IMR-90 (cell line): Measurements from ENCODE around the gene MCRIP2. TPM values are rescaled to one million over a fixed set of nuclear protein-coding genes. Genes with fewer than 3 reads are reported as not detected.

Experiments
- ATAC-seq: fragments of 200-7000 bp; cut with Tn5 transposase; 2 replicates; pipeline ENCODE4 v1.9.1; 2020; ENCODE audit warnings: low read depth, mild to moderate bottlenecking, moderate library complexity
- BruUV-seq: library from RNA; stranded (reverse); fragments of 400-500 nt; replicated peaks from 2 replicates; lab custom pipeline; 2021; lab: Mats Ljungman, UMichigan
- CTCF ChIA-PET: fragments of 300-600 bp; formaldehyde crosslinking; extraction: SDS; loops from one replicate; lab custom pipeline; 2021; ENCODE audit warnings: antibody characterized with exemption; lab: Yijun Ruan, JAX
- POLR2A ChIA-PET: fragments of 300-600 bp; sonication (Branson Sonifier 250); formaldehyde crosslinking; loops from one replicate; lab custom pipeline; 2022; ENCODE audit warnings: antibody characterized with exemption; ENCODE audit not compliant: unreplicated experiment; lab: Charles Lee
- DNase-seq: peaks from one replicate; pipeline ENCODE4 v3.0.0; 2013
- H2AFZ ChIP-seq: replicated peaks from 2 replicates; pipeline ENCODE3; 2013; ENCODE audit warnings: low read length, mild to moderate bottlenecking; ENCODE audit not compliant: poor library complexity
- H2AK5ac ChIP-seq: 2 replicates; pipeline ENCODE4 v1.6.1; 2013; ENCODE audit warnings: low read depth, low read length, inconsistent platforms
- H2AK9ac ChIP-seq: replicated peaks from 2 replicates; pipeline ENCODE3; 2013; ENCODE audit warnings: mild to moderate bottlenecking, low read depth, low read length, moderate library complexity; ENCODE audit not compliant: poor library complexity
- H2BK120ac ChIP-seq: 2 replicates; pipeline ENCODE4 v1.6.1; 2013; ENCODE audit warnings: low read depth, low read length, inconsistent platforms
- H2BK15ac ChIP-seq: 3 replicates; pipeline ENCODE4 v1.6.1; 2013; ENCODE audit warnings: low read depth, low read length, inconsistent platforms
- H2BK20ac ChIP-seq: 2 replicates; pipeline ENCODE4 v1.6.1; 2013; ENCODE audit warnings: low read depth, mild to moderate bottlenecking, inconsistent platforms, low read length, moderate library complexity
- H2BK5ac ChIP-seq: 2 replicates; pipeline ENCODE4 v1.6.1; 2013; ENCODE audit warnings: mild to moderate bottlenecking, low read depth, low read length, inconsistent platforms; ENCODE audit not compliant: poor library complexity, severe bottlenecking
- H3K14ac ChIP-seq: replicated peaks from 2 replicates; pipeline ENCODE4 v1.6.1; 2013; ENCODE audit warnings: low read depth, low read length, inconsistent platforms
- H3K18ac ChIP-seq: 2 replicates; pipeline ENCODE4 v1.6.1; 2013; ENCODE audit warnings: low read depth, low read length, control low read depth
- H3K23ac ChIP-seq: 2 replicates; pipeline ENCODE4 v1.6.1; 2013; ENCODE audit warnings: low read depth, low read length, inconsistent platforms
- H3K27ac ChIP-seq: 2 replicates; pipeline ENCODE4 v1.5.1; 2013; ENCODE audit warnings: mild to moderate bottlenecking, control low read depth, low read length; ENCODE audit not compliant: insufficient read depth
- H3K27me3 ChIP-seq: 2 replicates; pipeline ENCODE4 v1.6.1; 2013; ENCODE audit warnings: low read length; ENCODE audit not compliant: control insufficient read depth, insufficient read depth
- H3K36me3 ChIP-seq: 2 replicates; pipeline ENCODE4 v1.6.1; 2013; ENCODE audit warnings: low read length, mixed read lengths; ENCODE audit not compliant: control insufficient read depth, insufficient read depth
- H3K4ac ChIP-seq: 2 replicates; pipeline ENCODE4 v1.6.1; 2013; ENCODE audit warnings: low read depth, low read length, inconsistent platforms
- H3K4me1 ChIP-seq: 2 replicates; pipeline ENCODE4 v1.6.1; 2013; ENCODE audit warnings: low read length, mixed read lengths; ENCODE audit not compliant: control insufficient read depth, insufficient read depth
- H3K4me2 ChIP-seq: 2 replicates; pipeline ENCODE4 v1.6.1; 2013; ENCODE audit warnings: low read depth, mild to moderate bottlenecking, control low read depth, low read length, moderate library complexity
- H3K4me3 ChIP-seq: 2 replicates; pipeline ENCODE4 v1.5.1; 2013; ENCODE audit warnings: low read depth, mild to moderate bottlenecking, control low read depth, low read length, moderate library complexity; ENCODE audit not compliant: insufficient read depth
- H3K56ac ChIP-seq: 2 replicates; pipeline ENCODE4 v1.6.1; 2013; ENCODE audit warnings: low read length, inconsistent platforms; ENCODE audit not compliant: insufficient read depth; ENCODE audit errors: extremely low read depth
- H3K79me1 ChIP-seq, 2 experiments: 2 replicates each; pipeline ENCODE4 v1.6.1; 2013; ENCODE audit warnings: low read length in 2 of 2, inconsistent platforms in 1 of 2, low read depth in 1 of 2
- H3K9ac ChIP-seq: 2 replicates; pipeline ENCODE4 v1.6.1; 2013; ENCODE audit warnings: low read depth, low read length, control low read depth
- H3K9me1 ChIP-seq: 2 replicates; pipeline ENCODE4 v1.6.1; 2013; ENCODE audit warnings: low read length, inconsistent platforms; ENCODE audit not compliant: insufficient read depth
- H3K9me3 ChIP-seq: 2 replicates; pipeline ENCODE4 v1.6.1; 2013; ENCODE audit warnings: low read length; ENCODE audit not compliant: control insufficient read depth, insufficient read depth
- H4K20me1 ChIP-seq: 2 replicates; pipeline ENCODE4 v1.6.1; 2013; ENCODE audit warnings: low read length, inconsistent platforms; ENCODE audit not compliant: insufficient read depth
- H4K5ac ChIP-seq: 2 replicates; pipeline ENCODE4 v1.6.1; 2013; ENCODE audit warnings: mild to moderate bottlenecking, low read depth, low read length, control low read depth
- H4K8ac ChIP-seq, 2 experiments: 2 replicates each; pipeline ENCODE4 v1.6.1; 2013; ENCODE audit warnings: low read depth in 2 of 2, low read length in 2 of 2, control low read depth in 1 of 2, inconsistent platforms in 1 of 2
- H4K91ac ChIP-seq: 2 replicates; pipeline ENCODE4 v1.6.1; 2013; ENCODE audit warnings: low read depth, low read length, inconsistent platforms; ENCODE audit not compliant: insufficient read depth
- BHLHE40 ChIP-seq: fragments of 150-350 bp; IDR thresholded peaks from 2 replicates; pipeline ENCODE4 v1.6.1; 2016; ENCODE audit warnings: mild to moderate bottlenecking, low read depth, low read length
- CEBPB ChIP-seq: IDR thresholded peaks from 2 replicates; pipeline ENCODE4 v1.6.1; 2012; ENCODE audit warnings: low read depth, low read length, improper control_type of control experiment
- CHD1 ChIP-seq: IDR thresholded peaks from 2 replicates; pipeline ENCODE4 v1.6.1; 2012; ENCODE audit warnings: low read depth, low read length, improper control_type of control experiment
- CTCF ChIP-seq: conservative IDR thresholded peaks from 2 replicates; pipeline ENCODE4 v1.5.1; 2012; ENCODE audit warnings: mild to moderate bottlenecking, low read depth, low read length, improper control_type of control experiment
- ELK1 ChIP-seq: fragments of 150-350 bp; IDR thresholded peaks from 2 replicates; pipeline ENCODE4 v1.6.1; 2016; ENCODE audit warnings: low read depth, mild to moderate bottlenecking, low read length, moderate library complexity, borderline replicate concordance
- FOS ChIP-seq: fragments of 150-350 bp; IDR thresholded peaks from 2 replicates; pipeline ENCODE4 v1.6.1; 2016; ENCODE audit warnings: low read depth, low read length
- MAFK ChIP-seq: IDR thresholded peaks from 2 replicates; pipeline ENCODE4 v1.6.1; 2012; ENCODE audit warnings: low read depth, low read length, improper control_type of control experiment
- MAZ ChIP-seq: IDR thresholded peaks from 2 replicates; pipeline ENCODE4 v1.6.1; 2012; ENCODE audit warnings: low read depth, mild to moderate bottlenecking, low read length, improper control_type of control experiment, moderate library complexity, borderline replicate concordance
- MXI1 ChIP-seq: IDR thresholded peaks from 2 replicates; pipeline ENCODE4 v1.6.1; 2012; ENCODE audit warnings: low read depth, mild to moderate bottlenecking, low read length, moderate library complexity, borderline replicate concordance
- NFE2L2 ChIP-seq: fragments of 150-350 bp; IDR thresholded peaks from 2 replicates; pipeline ENCODE4 v1.6.1; 2016; ENCODE audit warnings: low read depth, mild to moderate bottlenecking, low read length
- POLR2A ChIP-seq: IDR thresholded peaks from 2 replicates; pipeline ENCODE4 v1.6.1; 2012; ENCODE audit warnings: mild to moderate bottlenecking, low read depth, low read length
- RAD21 ChIP-seq: IDR thresholded peaks from 2 replicates; pipeline ENCODE4 v1.6.1; 2012; ENCODE audit warnings: low read length, improper control_type of control experiment
- RCOR1 ChIP-seq: IDR thresholded peaks from 2 replicates; pipeline ENCODE4 v1.6.1; 2012; ENCODE audit warnings: mild to moderate bottlenecking, low read length, improper control_type of control experiment; ENCODE audit not compliant: insufficient replicate concordance
- RFX5 ChIP-seq: IDR thresholded peaks from 2 replicates; pipeline ENCODE4 v1.8.0; 2012; ENCODE audit warnings: low read depth, mild to moderate bottlenecking, low read length, moderate library complexity
- SMC3 ChIP-seq: fragments of 150-350 bp; IDR thresholded peaks from 2 replicates; pipeline ENCODE4 v1.6.1; 2016; ENCODE audit warnings: low read depth, mild to moderate bottlenecking, antibody characterized with exemption, low read length, moderate library complexity
- USF2 ChIP-seq: fragments of 150-350 bp; IDR thresholded peaks from 2 replicates; pipeline ENCODE4 v1.6.1; 2017; ENCODE audit warnings: mild to moderate bottlenecking, antibody characterized with exemption, low read length, low read depth
- WGBS, 2 experiments: methylation state at CpG; one replicate each; pipeline versions ENCODE4 v1.1.5 to v1.1.7; 2013; ENCODE audit warnings: missing lambda C conversion rate in 2 of 2; ENCODE audit not compliant: insufficient read length in 1 of 2; ENCODE audit errors: extremely low coverage in 2 of 2; 5-methylcytosine and 5-hydroxymethylcytosine counted together
- dilution Hi-C: fragments of 300-500 bp; cut with HindIII; formaldehyde crosslinking; loops from one replicate; pipeline ENCODE4 v1.14.3; 2018; ENCODE audit warnings: low sequenced_read_pairs; ENCODE audit not compliant: unreplicated experiment
- in situ Hi-C: fragments of 300-500 bp; cut with MboI; formaldehyde crosslinking; loops from 3 replicates; pipeline ENCODE4 v1.14.3; 2019; ENCODE audit warnings: low sequenced_read_pairs, inconsistent platforms, mixed read lengths
- intact Hi-C: fragments of 100-400 bp; cut with micrococcal nuclease; formaldehyde crosslinking; loops from 2 replicates; pipeline ENCODE4 v1.10.0; 2022
- polyA plus RNA-seq, 3 experiments: library from polyadenylated mRNA; depleted of rRNA; stranded (reverse); fragments of >200 nt; gene quantifications; 2 replicates each; pipeline ENCODE4 v1.2.3, GENCODE V29; 2012; ENCODE audit warnings: low replicate concordance in 1 of 3
- total RNA-seq: library from RNA; depleted of rRNA; stranded (reverse); fragments of >200 nt; gene quantifications from 2 replicates; pipeline ENCODE4 v1.2.3, GENCODE V29; 2012

Gene MCRIP2
- total and polyA plus RNA-seq, 2 of the 4 experiments (the other 2 are of a cell fraction), result 6.3 to 19.6 TPM

- ATAC-seq (no peak), DNase-seq (no peak)
- no peak overlapping the region for H2BK20ac ChIP-seq
- H3K4me2 ChIP-seq, result no peak overlapping the region
- CTCF ChIA-PET, result no interaction called here
- intact Hi-C loops, result no loop called here
- H2BK120ac ChIP-seq, result no peak overlapping the region
- no peak overlapping the region for H3K4ac ChIP-seq
- H4K20me1 ChIP-seq, result peaks cover 20% of the 10 kb centered on the region
- no peak overlapping the region for H2BK15ac ChIP-seq
- no peak overlapping the region for H4K8ac ChIP-seq
- peaks cover 3% of the 10 kb centered on the region; the same call in 1 of the 2 replicates for H3K9me1 ChIP-seq
- peaks cover 3% of the 10 kb centered on the region; the same call in 1 of the 2 replicates for H3K4me1 ChIP-seq
- H2BK5ac ChIP-seq, result no peak overlapping the region
- H3K27ac ChIP-seq, result no peak overlapping the region
- H4K5ac ChIP-seq, result no peak overlapping the region
- POLR2A ChIA-PET, result no interaction called here
- no peak overlapping the region for H3K14ac ChIP-seq
- no peaks in the 10 kb centered on the region for H3K9me3 ChIP-seq
- dilution Hi-C loops, result no loop called here
- H3K27me3 ChIP-seq, result no peaks in the 10 kb centered on the region
- no peak overlapping the region for H3K4me3 ChIP-seq
- H3K23ac ChIP-seq, result no peak overlapping the region
- BruUV-seq, result no TSS peak
- H3K36me3 ChIP-seq, result peaks cover 5% of the 10 kb centered on the region; the same call in 1 of the 2 replicates
- no peak for TF ChIP-seq ELK1
- TF ChIP-seq MXI1, result no peak
- TF ChIP-seq NFE2L2, result no peak
- TF ChIP-seq FOS, result no peak
- TF ChIP-seq CEBPB, result no peak
- TF ChIP-seq SMC3, result no peak
- no peak for TF ChIP-seq POLR2A
- TF ChIP-seq BHLHE40, result no peak
- TF ChIP-seq RAD21, result no peak
- TF ChIP-seq RCOR1, result no peak
- TF ChIP-seq CHD1, result no peak
- no peak for TF ChIP-seq USF2
- no peak for TF ChIP-seq MAFK
- TF ChIP-seq MAZ, result no peak
- TF ChIP-seq RFX5, result no peak
- no peak for TF ChIP-seq CTCF
- H2AK9ac ChIP-seq, result peak overlapping the region; percentile 42
- H3K9ac ChIP-seq, result no peak overlapping the region
- no peak overlapping the region for H3K18ac ChIP-seq
- WGBS, 2 experiments, result 89% methylated on average over 4 of the region's 16 CpGs; no CpG with 5 or more reads in 1 of the 2 experiments
- peaks cover 9 to 37% of the 10 kb centered on the region in 2 experiments; a peak in 3 of 4 replicates for H3K79me1 ChIP-seq
- in situ Hi-C loops, result no loop called here
- no peak overlapping the region for H2AK5ac ChIP-seq
- H2AFZ ChIP-seq, result no peak overlapping the region
- H4K91ac ChIP-seq, result no peak overlapping the region
- H3K56ac ChIP-seq, result no peak overlapping the region
These were observed 23.8 kb upstream of the MCRIP2 start for GRCh38 chr16:617855-618254.
